HepG2 (cell line): ENCODE measurements around the gene FAM228B. TPM values are rescaled to one million over a fixed set of nuclear protein-coding genes. Genes with fewer than 3 reads are reported as not detected.

Experiments
- AHDC1 ChIP-seq: sonication (generic); formaldehyde crosslinking; IDR thresholded peaks from 2 replicates; pipeline ENCODE4 v1.5.1; 2020; ENCODE audit warnings: mild to moderate bottlenecking, missing genetic modification reagents, borderline replicate concordance
- CREB1 ChIP-seq, 2 experiments: fragments of 450-650 bp in 1 of 2; IDR thresholded peaks; 2 replicates each; pipeline ENCODE4 v1.6.1; 2016 to 2017; ENCODE audit warnings: control low read depth in 1 of 2, mild to moderate bottlenecking in 1 of 2, missing compliant biosample characterization in 1 of 2, missing genetic modification characterization in 1 of 2
- KLF12 ChIP-seq: sonication (generic); formaldehyde crosslinking; IDR thresholded peaks from 2 replicates; pipeline ENCODE4 v1.4.0; 2020; ENCODE audit warnings: missing genetic modification reagents, borderline replicate concordance
- MEIS1 ChIP-seq: sonication (generic); formaldehyde crosslinking; IDR thresholded peaks from 2 replicates; pipeline ENCODE4 v1.9.0; 2021; ENCODE audit warnings: mild to moderate bottlenecking, missing genetic modification reagents, moderate library complexity, borderline replicate concordance
- MIER2 ChIP-seq: IDR thresholded peaks from 2 replicates; pipeline ENCODE4 v1.6.1; 2016; ENCODE audit warnings: missing biosample characterization, missing genetic modification reagents
- MIER3 ChIP-seq: IDR thresholded peaks from 2 replicates; pipeline ENCODE4 v1.6.1; 2016; ENCODE audit warnings: missing compliant biosample characterization, borderline replicate concordance
- NFIB ChIP-seq: sonication (generic); formaldehyde crosslinking; IDR thresholded peaks from 2 replicates; pipeline ENCODE4 v1.9.0; 2021; ENCODE audit warnings: missing genetic modification reagents, mild to moderate bottlenecking, borderline replicate concordance
- NFIC ChIP-seq: IDR thresholded peaks from 2 replicates; pipeline ENCODE4 v1.6.1; 2012; ENCODE audit warnings: mild to moderate bottlenecking, low read length, inconsistent platforms
- NR2F1 ChIP-seq, 2 experiments: fragments of 450-650 bp in 1 of 2; formaldehyde crosslinking in 1 of 2; IDR thresholded peaks; 2 replicates each; pipeline versions ENCODE4 v1.5.0 to v1.6.1; 2016 to 2020; ENCODE audit warnings: mild to moderate bottlenecking in 1 of 2, missing compliant biosample characterization in 1 of 2, missing genetic modification reagents in 1 of 2, moderate library complexity in 1 of 2
- ONECUT2 ChIP-seq: sonication (generic); formaldehyde crosslinking; IDR thresholded peaks from 2 replicates; pipeline ENCODE4 v1.4.0; 2020; ENCODE audit warnings: missing genetic modification reagents
- POLR2A ChIP-seq, 2 experiments: IDR thresholded peaks; 2 replicates each; pipeline ENCODE4 v1.6.1; 2011; ENCODE audit warnings: low read depth in 2 of 2, low read length in 2 of 2, mild to moderate bottlenecking in 1 of 2, moderate library complexity in 1 of 2; ENCODE audit not compliant: insufficient read depth in 1 of 2
- RELA ChIP-seq: sonication (generic); formaldehyde crosslinking; IDR thresholded peaks from 2 replicates; pipeline ENCODE4 v1.4.0; 2020; ENCODE audit warnings: missing genetic modification reagents
- RXRB ChIP-seq: IDR thresholded peaks from 2 replicates; pipeline ENCODE4 v1.6.1; 2016; ENCODE audit warnings: borderline replicate concordance, missing genetic modification reagents, missing compliant biosample characterization
- SNAI1 ChIP-seq: sonication (generic); formaldehyde crosslinking; IDR thresholded peaks from 2 replicates; pipeline ENCODE4 v1.5.0; 2020; ENCODE audit warnings: mild to moderate bottlenecking, missing genetic modification reagents, borderline replicate concordance
- SOX13 ChIP-seq, 3 experiments: fragments of 450-650 bp in 1 of 3; sonication (generic) in 1 of 3; formaldehyde crosslinking in 1 of 3; IDR thresholded peaks in 2 of 3; conservative IDR thresholded peaks in 1 of 3; 2 replicates each; pipeline versions ENCODE4 v1.5.0 to v1.6.1; 2016 to 2020; ENCODE audit warnings: antibody characterized with exemption in 1 of 3, mild to moderate bottlenecking in 1 of 3, missing compliant biosample characterization in 1 of 3, missing genetic modification reagents in 1 of 3, moderate library complexity in 1 of 3
- YY1 ChIP-seq: IDR thresholded peaks from 2 replicates; pipeline ENCODE4 v1.6.1; 2011; ENCODE audit warnings: low read length, low read depth, moderate library complexity, mild to moderate bottlenecking; ENCODE audit not compliant: insufficient read depth, insufficient replicate concordance
- ZBTB34 ChIP-seq: sonication (generic); formaldehyde crosslinking; IDR thresholded peaks from 2 replicates; pipeline ENCODE4 v1.8.0; 2022; ENCODE audit warnings: mild to moderate bottlenecking, missing genetic modification reagents
- ZNF17 ChIP-seq: sonication (generic); formaldehyde crosslinking; IDR thresholded peaks from 2 replicates; pipeline ENCODE4 v1.5.0; 2020; ENCODE audit warnings: mild to moderate bottlenecking, missing genetic modification reagents
- ZNF564 ChIP-seq: sonication (generic); formaldehyde crosslinking; IDR thresholded peaks from 2 replicates; pipeline ENCODE4 v1.8.1; 2023; ENCODE audit warnings: mild to moderate bottlenecking, missing genetic modification reagents
- polyA plus RNA-seq, 8 experiments: library from polyadenylated mRNA; depleted of rRNA in 3 of 8; stranded (reverse) in 7 of 8; unstranded in 1 of 8; fragments of >200 nt; fragmentation: Illumina TruSeq in 4 of 8; extraction: Trizol in 4 of 8; gene quantifications; 2 replicates each; pipeline versions ENCODE4 v1.2.1 to v1.2.3, GENCODE V29; 2011 to 2016; ENCODE audit warnings: low read depth in 4 of 8, missing spikeins in 1 of 8, mixed read lengths in 1 of 8; ENCODE audit not compliant: insufficient read depth in 1 of 8
- total RNA-seq, 5 experiments: library from RNA; depleted of rRNA; stranded (reverse); fragments of >200 nt; fragmentation: Illumina TruSeq; extraction: Trizol; gene quantifications; 2 replicates each; pipeline ENCODE4 v1.2.3, GENCODE V29; 2016; ENCODE audit warnings: low read depth in 1 of 5

FAM228B gene
- total and polyA plus RNA-seq, 2 of the 13 experiments (the other 11 are each of a cell fraction or from before 2014, with no cell fraction given) = 0.79 to 1.1 TPM

- TF ChIP-seq AHDC1 (CRISPR knock-in tag) (no peak; the same call in 1 of the 2 replicates), CREB1 (IDR thresholded peaks at IDR 0.05) (peak; percentile 96), CREB1 (CRISPR knock-in tag; IDR thresholded peaks at IDR 0.05) (peak; percentile 99), SNAI1 (CRISPR knock-in tag) (peak; percentile 83; the same call in 1 of the 2 replicates), ZNF17 (no peak), NFIB (CRISPR knock-in tag) (no peak), RELA (CRISPR knock-in tag) (peak; percentile 58; the same call in 1 of the 2 replicates), ZBTB34 (CRISPR knock-in tag) (peak; percentile 84), MEIS1 (peak; percentile 90; the same call in 1 of the 2 replicates), ONECUT2 (CRISPR knock-in tag) (no peak; the same call in 1 of the 2 replicates), NFIC (no peak; the same call in 1 of the 2 replicates), SOX13 (IDR thresholded peaks at IDR 0.05) (0 out of 2 replicates have a peak, but pooled peaks have one; percentile 9), SOX13 (CRISPR knock-in tag; conservative IDR thresholded peaks at IDR 0.05 in 1 of 2, IDR thresholded peaks at IDR 0.05 in 1 of 2) (peak in 1 of 2 experiments; percentile 83; a peak in 2 of 4 replicates), POLR2A (IDR thresholded peaks at IDR 0.05; ENCODE audit: insufficient read depth in 1 of 2, low read depth in 2 of 2, low read length in 2 of 2) (peak; percentile 80 to 91), MIER3 (peak; percentile 98), ZNF564 (CRISPR knock-in tag) (peak; percentile 62; the same call in 1 of the 2 replicates), MIER2 (CRISPR knock-in tag) (peak; percentile 85), RXRB (peak; percentile 91), NR2F1 (CRISPR knock-in tag; IDR thresholded peaks at IDR 0.05) (no peak), YY1 (peak; percentile 88), KLF12 (CRISPR knock-in tag) (peak; percentile 98; the same call in 1 of the 2 replicates)
Measured at GRCh38 chr2:24075915-24076848, 47.1 kb upstream of the FAM228B start, which contains the start of gene SF3B6 (continued).
